ENCODE measurements around the gene UBTF.

UBTF gene

GRCh38 chr17:44170499-44171201, 48.8 kb downstream of the UBTF start, which contains the start of gene ASB16:
TSS of gene ASB16 (plus strand) at chr17:44170704. CDS start at chr17:44170790, 86 bp downstream.
- no peak for DNase-seq (ENCODE audit: low read depth in 2 of 3, low spot score in 1 of 3)

- DNase-seq (ENCODE audit: low read depth in 2 of 3, low spot score in 1 of 3) = no peak
These were observed 49.4 kb downstream of the UBTF start for GRCh38 chr17:44170135-44170498.

- DNase-seq (ENCODE audit: low read depth in 2 of 3, low spot score in 1 of 3) = no peak
These were observed 52.2 kb downstream of the UBTF start for GRCh38 chr17:44167181-44167861.

GRCh38 chr17:44164476-44164875, 55.0 kb downstream of the UBTF start:
- no peak for DNase-seq (ENCODE audit: low read depth in 2 of 3, low spot score in 1 of 3)

GRCh38 chr17:44159519-44160210, 59.8 kb downstream of the UBTF start:
- no peak for DNase-seq (ENCODE audit: low read depth in 2 of 3, low spot score in 1 of 3)

GRCh38 chr17:44155488-44155887, 64.0 kb downstream of the UBTF start:
- no peak for DNase-seq (ENCODE audit: low read depth in 2 of 3, low spot score in 1 of 3)
